ENCODE results near the gene PVR. TPM values are rescaled to one million over a fixed set of nuclear protein-coding genes. Genes with fewer than 3 reads are reported as not detected.

The PVR gene
- total and polyA plus RNA-seq, 10 of the 15 experiments (the other 5 are each of a cell fraction or from before 2014, with no cell fraction given), result 0.07 to 4.0 (median 1.9) TPM

DNA sequence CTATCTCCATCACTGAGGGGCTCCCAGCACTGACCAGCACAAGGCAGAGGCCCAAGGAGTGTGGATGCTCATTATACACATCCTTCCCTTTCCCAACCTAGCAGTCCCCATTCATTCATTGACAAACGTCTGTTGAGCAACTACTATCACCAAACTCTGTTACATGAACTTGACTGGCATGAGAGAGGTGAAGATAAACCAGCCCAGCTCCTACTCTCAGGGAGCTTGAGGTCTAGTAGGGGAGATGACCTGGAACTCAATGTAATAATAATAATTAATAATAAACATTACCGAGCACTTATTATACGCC is 46.4 kb downstream of the PVR start:
- ChIA-PET POLR2A (interaction anchor here (1.0 to 1.9 kb wide), 4 partner anchors 32 to 89 kb away, joined by 3 to 7 read pairs (median 6); no protein-coding TSS in a partner anchor), RAD21 (ENCODE audit: unreplicated experiment) (interaction anchor here (0.7 to 7.3 kb wide), 11 partner anchors 28 to 262 kb away, joined by 3 to 121 read pairs (median 5); partner anchors contain the start of gene NECTIN2), CTCF (interaction anchor here (0.6 to 10.7 kb wide), 14 partner anchors 32 to 262 kb away, joined by 3 to 162 read pairs (median 5); partner anchors contain the start of gene NECTIN2), SMC1A (ENCODE audit: uncharacterized antibody, unreplicated experiment) (interaction anchor here (0.7 to 7.3 kb wide), 9 partner anchors 33 to 118 kb away, joined by 3 to 99 read pairs (median 4); partner anchors contain the start of gene BCL3)
- 94% methylated on average over 3 of the region's 3 CpGs for WGBS (ENCODE audit: insufficient coverage, insufficient replicate concordance, low lambda C conversion rate, missing lambda C conversion rate)
- no peak for TF ChIP-seq MXI1 (IDR thresholded peaks at IDR 0.05; ENCODE audit: low read depth, low read length)
- TF ChIP-seq NBN (IDR thresholded peaks at IDR 0.05), result no peak
- TF ChIP-seq SMAD5 (IDR thresholded peaks at IDR 0.05; ENCODE audit: low read depth), result no peak
- TF ChIP-seq HDAC6 (IDR thresholded peaks at IDR 0.05; ENCODE audit: unreplicated experiment), result no peak
- TF ChIP-seq, protein P1, sequence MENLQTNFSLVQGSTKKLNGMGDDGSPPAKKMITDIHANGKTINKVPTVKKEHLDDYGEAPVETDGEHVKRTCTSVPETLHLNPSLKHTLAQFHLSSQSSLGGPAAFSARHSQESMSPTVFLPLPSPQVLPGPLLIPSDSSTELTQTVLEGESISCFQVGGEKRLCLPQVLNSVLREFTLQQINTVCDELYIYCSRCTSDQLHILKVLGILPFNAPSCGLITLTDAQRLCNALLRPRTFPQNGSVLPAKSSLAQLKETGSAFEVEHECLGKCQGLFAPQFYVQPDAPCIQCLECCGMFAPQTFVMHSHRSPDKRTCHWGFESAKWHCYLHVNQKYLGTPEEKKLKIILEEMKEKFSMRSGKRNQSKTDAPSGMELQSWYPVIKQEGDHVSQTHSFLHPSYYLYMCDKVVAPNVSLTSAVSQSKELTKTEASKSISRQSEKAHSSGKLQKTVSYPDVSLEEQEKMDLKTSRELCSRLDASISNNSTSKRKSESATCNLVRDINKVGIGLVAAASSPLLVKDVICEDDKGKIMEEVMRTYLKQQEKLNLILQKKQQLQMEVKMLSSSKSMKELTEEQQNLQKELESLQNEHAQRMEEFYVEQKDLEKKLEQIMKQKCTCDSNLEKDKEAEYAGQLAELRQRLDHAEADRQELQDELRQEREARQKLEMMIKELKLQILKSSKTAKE (IDR thresholded peaks at IDR 0.05; ENCODE audit: low read depth, poor library complexity, severe bottlenecking), result no peak
- TF ChIP-seq POLR2A (IDR thresholded peaks at IDR 0.05; ENCODE audit: low read depth, low read length), result no peak
- TF ChIP-seq, protein P2, sequence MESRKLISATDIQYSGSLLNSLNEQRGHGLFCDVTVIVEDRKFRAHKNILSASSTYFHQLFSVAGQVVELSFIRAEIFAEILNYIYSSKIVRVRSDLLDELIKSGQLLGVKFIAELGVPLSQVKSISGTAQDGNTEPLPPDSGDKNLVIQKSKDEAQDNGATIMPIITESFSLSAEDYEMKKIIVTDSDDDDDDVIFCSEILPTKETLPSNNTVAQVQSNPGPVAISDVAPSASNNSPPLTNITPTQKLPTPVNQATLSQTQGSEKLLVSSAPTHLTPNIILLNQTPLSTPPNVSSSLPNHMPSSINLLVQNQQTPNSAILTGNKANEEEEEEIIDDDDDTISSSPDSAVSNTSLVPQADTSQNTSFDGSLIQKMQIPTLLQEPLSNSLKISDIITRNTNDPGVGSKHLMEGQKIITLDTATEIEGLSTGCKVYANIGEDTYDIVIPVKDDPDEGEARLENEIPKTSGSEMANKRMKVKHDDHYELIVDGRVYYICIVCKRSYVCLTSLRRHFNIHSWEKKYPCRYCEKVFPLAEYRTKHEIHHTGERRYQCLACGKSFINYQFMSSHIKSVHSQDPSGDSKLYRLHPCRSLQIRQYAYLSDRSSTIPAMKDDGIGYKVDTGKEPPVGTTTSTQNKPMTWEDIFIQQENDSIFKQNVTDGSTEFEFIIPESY (IDR thresholded peaks at IDR 0.05), result no peak
- TF ChIP-seq JUNB (IDR thresholded peaks at IDR 0.05), result no peak
- TF ChIP-seq CEBPB (IDR thresholded peaks at IDR 0.05; ENCODE audit: borderline replicate concordance in 1 of 2, low read depth in 2 of 2, low read length in 2 of 2), result no peak
- no peak for TF ChIP-seq HDGF (IDR thresholded peaks at IDR 0.05)
- TF ChIP-seq SUZ12 (IDR thresholded peaks at IDR 0.05; ENCODE audit: unreplicated experiment), result no peak
- TF ChIP-seq, protein P3, sequence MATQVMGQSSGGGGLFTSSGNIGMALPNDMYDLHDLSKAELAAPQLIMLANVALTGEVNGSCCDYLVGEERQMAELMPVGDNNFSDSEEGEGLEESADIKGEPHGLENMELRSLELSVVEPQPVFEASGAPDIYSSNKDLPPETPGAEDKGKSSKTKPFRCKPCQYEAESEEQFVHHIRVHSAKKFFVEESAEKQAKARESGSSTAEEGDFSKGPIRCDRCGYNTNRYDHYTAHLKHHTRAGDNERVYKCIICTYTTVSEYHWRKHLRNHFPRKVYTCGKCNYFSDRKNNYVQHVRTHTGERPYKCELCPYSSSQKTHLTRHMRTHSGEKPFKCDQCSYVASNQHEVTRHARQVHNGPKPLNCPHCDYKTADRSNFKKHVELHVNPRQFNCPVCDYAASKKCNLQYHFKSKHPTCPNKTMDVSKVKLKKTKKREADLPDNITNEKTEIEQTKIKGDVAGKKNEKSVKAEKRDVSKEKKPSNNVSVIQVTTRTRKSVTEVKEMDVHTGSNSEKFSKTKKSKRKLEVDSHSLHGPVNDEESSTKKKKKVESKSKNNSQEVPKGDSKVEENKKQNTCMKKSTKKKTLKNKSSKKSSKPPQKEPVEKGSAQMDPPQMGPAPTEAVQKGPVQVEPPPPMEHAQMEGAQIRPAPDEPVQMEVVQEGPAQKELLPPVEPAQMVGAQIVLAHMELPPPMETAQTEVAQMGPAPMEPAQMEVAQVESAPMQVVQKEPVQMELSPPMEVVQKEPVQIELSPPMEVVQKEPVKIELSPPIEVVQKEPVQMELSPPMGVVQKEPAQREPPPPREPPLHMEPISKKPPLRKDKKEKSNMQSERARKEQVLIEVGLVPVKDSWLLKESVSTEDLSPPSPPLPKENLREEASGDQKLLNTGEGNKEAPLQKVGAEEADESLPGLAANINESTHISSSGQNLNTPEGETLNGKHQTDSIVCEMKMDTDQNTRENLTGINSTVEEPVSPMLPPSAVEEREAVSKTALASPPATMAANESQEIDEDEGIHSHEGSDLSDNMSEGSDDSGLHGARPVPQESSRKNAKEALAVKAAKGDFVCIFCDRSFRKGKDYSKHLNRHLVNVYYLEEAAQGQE (IDR thresholded peaks at IDR 0.05; ENCODE audit: low read depth, low read length), result no peak
- no peak for TF ChIP-seq HDAC2 (IDR thresholded peaks at IDR 0.05)
- TF ChIP-seq NFXL1 (IDR thresholded peaks at IDR 0.05; ENCODE audit: borderline replicate concordance), result no peak
- no peak for TF ChIP-seq CHD2 (IDR thresholded peaks at IDR 0.05; ENCODE audit: borderline replicate concordance, low read depth, low read length)
- TF ChIP-seq, protein P4, sequence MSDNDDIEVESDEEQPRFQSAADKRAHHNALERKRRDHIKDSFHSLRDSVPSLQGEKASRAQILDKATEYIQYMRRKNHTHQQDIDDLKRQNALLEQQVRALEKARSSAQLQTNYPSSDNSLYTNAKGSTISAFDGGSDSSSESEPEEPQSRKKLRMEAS (IDR thresholded peaks at IDR 0.05; ENCODE audit: low read depth, low read length), result no peak
- intact Hi-C loops (cut with micrococcal nuclease; ENCODE audit: unreplicated experiment), result no loop called here
- no peak overlapping the region for H2AFZ ChIP-seq (ENCODE audit: control insufficient read depth, low read depth, low read length)
- no TSS peak for BruUV-seq (replicated peaks)
- H3K9me3 ChIP-seq (replicated peaks; ENCODE audit: control insufficient read depth, insufficient read depth, low read length), result no peaks in the 10 kb centered on the region
- FAIRE-seq (no peak), DNase-seq (ENCODE audit: low read depth, low spot score) (no peak), ATAC-seq (no peak)
- no peaks in the 10 kb centered on the region for H3K36me3 ChIP-seq (ENCODE audit: control insufficient read depth in 2 of 2, insufficient read depth in 2 of 2, low read length in 1 of 2)
- no peak overlapping the region for H3K4me3 ChIP-seq
- no peak overlapping the region for H3K4me2 ChIP-seq (ENCODE audit: control insufficient read depth, insufficient read depth)
- peaks cover 39% of the 10 kb centered on the region for H3K4me1 ChIP-seq (ENCODE audit: control insufficient read depth, insufficient read depth, low read length)
- H3K9ac ChIP-seq (ENCODE audit: control insufficient read depth, insufficient read depth, low read length), result no peak overlapping the region
- no peak overlapping the region for H3K27ac ChIP-seq (ENCODE audit: control insufficient read depth, insufficient read depth)
- no peaks in the 10 kb centered on the region for H4K20me1 ChIP-seq (ENCODE audit: control insufficient read depth, insufficient read depth)
- in situ Hi-C loops (cut with MboI), result no loop called here
- no peaks in the 10 kb centered on the region for H3K79me2 ChIP-seq (ENCODE audit: control insufficient read depth, insufficient read depth, low read length)
- H3K27me3 ChIP-seq (replicated peaks in 1 of 2; ENCODE audit: control insufficient read depth in 2 of 2, insufficient read depth in 2 of 2, low read length in 1 of 2), result no peaks in the 10 kb centered on the region
